Esophagus muscularis mucosa (tissue), 4 donors: ENCODE data around the gene ARNT2. TPM values are rescaled to one million over a fixed set of nuclear protein-coding genes. Genes with fewer than 3 reads are reported as not detected.

Experiments used
- DNase-seq: peaks from one replicate; pipeline ENCODE4 v3.0.0-alpha.2; 2017; ENCODE audit errors: extremely low spot score
- H3K27ac ChIP-seq, 4 donors: fragments of 200-600 bp; sonication (generic); replicated peaks in 1 of 4; 1 replicate in 3 of 4; 2 replicates in 1 of 4; pipeline ENCODE4 v1.5.1; 2016 to 2019; ENCODE audit warnings: mild to moderate bottlenecking in 1 of 4
- H3K27me3 ChIP-seq, 4 donors: fragments of 200-600 bp; sonication (generic); one replicate each; pipeline versions ENCODE4 v1.5.1 to v1.6.0; 2016 to 2019
- H3K36me3 ChIP-seq, 4 donors: fragments of 200-600 bp; sonication (generic); one replicate each; pipeline ENCODE4 v1.5.1; 2016 to 2019
- H3K4me1 ChIP-seq, 4 donors: fragments of 200-600 bp; sonication (generic); one replicate each; pipeline ENCODE4 v1.5.1; 2016 to 2019
- H3K4me3 ChIP-seq, 4 donors: fragments of 200-600 bp; sonication (generic); 1 replicate in 2 of 4; 2 replicates in 2 of 4; pipeline ENCODE4 v1.5.1; 2016 to 2019; ENCODE audit warnings: mild to moderate bottlenecking in 4 of 4, moderate library complexity in 1 of 4
- H3K9me3 ChIP-seq, 4 donors: fragments of 200-600 bp; sonication (generic); 1 replicate in 3 of 4; 2 replicates in 1 of 4; pipeline ENCODE4 v1.5.1; 2016 to 2019
- CTCF ChIP-seq, 3 experiments: fragments of 200-600 bp in 2 of 3; fragments of 450-650 bp in 1 of 3; sonication (generic) in 2 of 3; IDR thresholded peaks; one replicate each; pipeline ENCODE4 v1.5.1; 2017 to 2019; ENCODE audit warnings: antibody characterized with exemption in 3 of 3, mild to moderate bottlenecking in 2 of 3, moderate library complexity in 1 of 3
- EP300 ChIP-seq: sonication (generic); formaldehyde crosslinking; IDR thresholded peaks from one replicate; pipeline ENCODE4 v1.6.1; 2017; ENCODE audit warnings: antibody characterized with exemption
- POLR2A ChIP-seq: fragments of 450-650 bp; IDR thresholded peaks from one replicate; pipeline ENCODE4 v1.6.1; 2017; ENCODE audit warnings: antibody characterized with exemption, moderate library complexity, mild to moderate bottlenecking, low read depth
- POLR2AphosphoS5 ChIP-seq, 2 donors: sonication (generic); formaldehyde crosslinking; IDR thresholded peaks; one replicate each; pipeline ENCODE4 v1.6.1; 2017; ENCODE audit warnings: antibody characterized with exemption in 2 of 2
- WGBS: methylation state at CpG from one replicate; pipeline ENCODE4 v1.1.5; 2018; 5-methylcytosine and 5-hydroxymethylcytosine counted together
- intact Hi-C: fragments of 100-400 bp; cut with DNase I; formaldehyde crosslinking; loops from one replicate; pipeline ENCODE4 v1.15.1; 2023
- total RNA-seq, 4 donors: library from RNA; depleted of rRNA; stranded (reverse); fragments of >200 nt; gene quantifications; one replicate each; pipeline versions ENCODE4 v1.1.0 to v1.2.1, GENCODE V29; 2016

ARNT2 gene
- total RNA-seq, 4 donors from 2014 or later, result 5.4 to 14.6 (median 8.2) TPM

GRCh38 chr15:80587816-80588456 lies 183.8 kb downstream of the ARNT2 start:
- H3K27ac ChIP-seq, result no peak overlapping the region
- H3K27me3 ChIP-seq, result no peaks in the 10 kb centered on the region
- DNase-seq, result no peak
- no peak for TF ChIP-seq CTCF (IDR thresholded peaks at IDR 0.05)
- TF ChIP-seq POLR2AphosphoS5 (IDR thresholded peaks at IDR 0.05), result no peak
- TF ChIP-seq EP300, result no peak
- H3K4me3 ChIP-seq, result no peak overlapping the region
- WGBS, result 79% methylated on average over 8 of the region's 8 CpGs
- peaks cover 0 to 41% (median 3%) of the 10 kb centered on the region in 4 donors for H3K36me3 ChIP-seq
- H3K9me3 ChIP-seq, result no peaks in the 10 kb centered on the region
- H3K4me1 ChIP-seq, result no peaks in the 10 kb centered on the region
- intact Hi-C loops, result no loop called here

- Histone ChIP-seq H3K27ac (no peak overlapping the region), H3K4me1 (no peaks in the 10 kb centered on the region), H3K36me3 (peaks cover 0 to 40% (median 5%) of the 10 kb centered on the region in 4 donors), H3K4me3 (no peak overlapping the region), H3K27me3 (no peaks in the 10 kb centered on the region), H3K9me3 (no peaks in the 10 kb centered on the region)
- no peak for DNase-seq
- TF ChIP-seq POLR2A (no peak), EP300 (no peak), CTCF (IDR thresholded peaks at IDR 0.05) (no peak), POLR2AphosphoS5 (IDR thresholded peaks at IDR 0.05) (no peak)
- intact Hi-C loops, result no loop called here
- 85% methylated on average over 6 of the region's 6 CpGs for WGBS
Measured at GRCh38 chr15:80588801-80589200, 184.6 kb downstream of the ARNT2 start.

- WGBS, result 89% methylated on average over 7 of the region's 7 CpGs
- H3K27me3 ChIP-seq, result no peaks in the 10 kb centered on the region
- intact Hi-C loops, result no loop called here
- TF ChIP-seq CTCF (IDR thresholded peaks at IDR 0.05), result no peak
- TF ChIP-seq EP300, result no peak
- no peak for TF ChIP-seq POLR2AphosphoS5 (IDR thresholded peaks at IDR 0.05)
- no peak for TF ChIP-seq POLR2A
- no peaks in the 10 kb centered on the region for H3K9me3 ChIP-seq
- DNase-seq, result no peak
- no peak overlapping the region for H3K27ac ChIP-seq
- H3K4me1 ChIP-seq, result no peaks in the 10 kb centered on the region
- no peak overlapping the region for H3K4me3 ChIP-seq
- H3K36me3 ChIP-seq, result peaks cover 0 to 39% (median 5%) of the 10 kb centered on the region in 4 donors
Measured at GRCh38 chr15:80590761-80591355, 186.7 kb downstream of the ARNT2 start.

GRCh38 chr15:80591471-80591870 lies 187.3 kb downstream of the ARNT2 start:
- WGBS, result 95% methylated on average over 23 of the region's 23 CpGs
- intact Hi-C loops, result no loop called here

More at GRCh38 chr15:80591471-80591870, 187.3 kb downstream of the ARNT2 start:
- no peaks in the 10 kb centered on the region for H3K9me3 ChIP-seq
- H3K4me1 ChIP-seq, result no peaks in the 10 kb centered on the region
- TF ChIP-seq POLR2AphosphoS5 (IDR thresholded peaks at IDR 0.05) (no peak), EP300 (no peak), POLR2A (no peak), CTCF (IDR thresholded peaks at IDR 0.05) (no peak)
- no peaks in the 10 kb centered on the region for H3K27me3 ChIP-seq
- no peak for DNase-seq
- no peak overlapping the region for H3K27ac ChIP-seq
- H3K4me3 ChIP-seq, result no peak overlapping the region
- H3K36me3 ChIP-seq, result peaks cover 0 to 39% (median 5%) of the 10 kb centered on the region in 4 donors
